HepG2 (cell line): ENCODE data around the gene SAPCD1. TPM values are rescaled to one million over a fixed set of nuclear protein-coding genes. Genes with fewer than 3 reads are reported as not detected.
A peak's percentile ranks its signal among the peaks of the same experiment; 100 is the strongest.

Experiments
- ATAC-seq: fragments of 200-7000 bp; cut with Tn5 transposase; 3 replicates; pipeline ENCODE4 v1.9.1; 2020; ENCODE audit warnings: mild to moderate bottlenecking, moderate library complexity
- BruUV-seq: library from RNA; stranded (reverse); fragments of 400-500 nt; replicated peaks from 2 replicates; lab custom pipeline; 2021; lab: Mats Ljungman, UMichigan
- CTCF ChIA-PET: fragments of 300-600 bp; formaldehyde crosslinking; extraction: SDS; loops from one replicate; lab custom pipeline; 2021; ENCODE audit warnings: low total read pairs, inconsistent platforms, low intra/inter-chr PET ratio; lab: Yijun Ruan, JAX
- POLR2A ChIA-PET: fragments of 350-600 bp; sonication (Branson Sonifier 250); formaldehyde crosslinking; loops from one replicate; lab custom pipeline; 2020; ENCODE audit warnings: antibody characterized with exemption, inconsistent platforms; lab: Yijun Ruan, JAX
- DNase-seq: peaks from one replicate; pipeline ENCODE4 v3.0.0-alpha.2; 2015; ENCODE audit warnings: low spot score
- FAIRE-seq: peaks from 3 replicates; lab custom pipeline; 2011; peaks lifted over from hg19 to GRCh38; lab: Jason Lieb, UNC
- H2AFZ ChIP-seq: one replicate; pipeline ENCODE4 v1.6.1; 2011; ENCODE audit warnings: low read length, inconsistent platforms
- H3K27ac ChIP-seq: fragments of 300-600 bp; 3 replicates; pipeline ENCODE4 v1.8.0; 2011; ENCODE audit warnings: mixed run types, mild to moderate bottlenecking, mixed read lengths, low read length, inconsistent platforms; ENCODE audit not compliant: insufficient read depth; ENCODE audit errors: extremely low read length
- H3K27me3 ChIP-seq, 2 experiments: fragments of 200-600 bp in 1 of 2; 2 replicates in 1 of 2; 3 replicates in 1 of 2; pipeline versions ENCODE4 v1.6.0 to v1.8.0; 2011; ENCODE audit warnings: low read length in 2 of 2, mild to moderate bottlenecking in 2 of 2, moderate library complexity in 2 of 2, inconsistent platforms in 1 of 2; ENCODE audit not compliant: insufficient read depth in 2 of 2, control insufficient read depth in 1 of 2
- H3K36me3 ChIP-seq, 2 experiments: fragments of 200-600 bp in 1 of 2; replicated peaks in 1 of 2; 2 replicates in 1 of 2; 3 replicates in 1 of 2; pipeline versions ENCODE4 v1.5.1 to v1.8.0; 2011; ENCODE audit warnings: low read length in 2 of 2, inconsistent platforms in 1 of 2; ENCODE audit not compliant: insufficient read depth in 2 of 2, control insufficient read depth in 1 of 2
- H3K4me1 ChIP-seq: 2 replicates; pipeline ENCODE4 v1.5.1; 2012; ENCODE audit warnings: low read length, inconsistent platforms; ENCODE audit not compliant: insufficient read depth
- H3K4me2 ChIP-seq: 2 replicates; pipeline ENCODE4 v1.6.0; 2011; ENCODE audit warnings: low read depth, low read length, inconsistent platforms
- H3K4me3 ChIP-seq, 3 experiments: fragments of 200-600 bp in 1 of 3; sonication (generic), shearing (Covaris generic) in 1 of 3; replicated peaks in 1 of 3; 2 replicates each; pipeline ENCODE4 v1.5.1; 2011 to 2016; ENCODE audit warnings: low read length in 3 of 3, inconsistent platforms in 2 of 3, low read depth in 2 of 3, mild to moderate bottlenecking in 2 of 3, control low read depth in 1 of 3, mixed read lengths in 1 of 3; ENCODE audit not compliant: insufficient read depth in 1 of 3
- H3K79me2 ChIP-seq: one replicate; pipeline ENCODE4 v1.6.1; 2011; ENCODE audit warnings: low read length, inconsistent platforms; ENCODE audit not compliant: insufficient read depth
- H3K9ac ChIP-seq: 2 replicates; pipeline ENCODE4 v1.6.0; 2011; ENCODE audit warnings: mild to moderate bottlenecking, low read depth, low read length, inconsistent platforms; ENCODE audit not compliant: insufficient read depth
- H3K9me3 ChIP-seq: 2 replicates; pipeline ENCODE4 v1.5.1; 2012; ENCODE audit warnings: mild to moderate bottlenecking, low read length
- H4K20me1 ChIP-seq: 2 replicates; pipeline ENCODE4 v1.6.0; 2011; ENCODE audit warnings: inconsistent platforms, mild to moderate bottlenecking, low read length, moderate library complexity; ENCODE audit not compliant: insufficient read depth
- CCAR2 ChIP-seq: fragments of 200-400 bp; formaldehyde crosslinking; optimal IDR thresholded peaks from 2 replicates; pipeline ENCODE3; 2018; ENCODE audit warnings: low read depth, mild to moderate bottlenecking, low read length, moderate library complexity
- FIP1L1 ChIP-seq: fragments of 200-400 bp; formaldehyde crosslinking; IDR thresholded peaks from 2 replicates; pipeline ENCODE4 v1.6.1; 2018; ENCODE audit warnings: low read depth, mild to moderate bottlenecking, low read length, moderate library complexity, borderline replicate concordance; ENCODE audit not compliant: insufficient read depth
- GMEB1 ChIP-seq: sonication (generic); formaldehyde crosslinking; IDR thresholded peaks from 2 replicates; pipeline ENCODE4 v1.5.1; 2020; ENCODE audit warnings: missing genetic modification reagents, mild to moderate bottlenecking, borderline replicate concordance
- HMGA1 ChIP-seq: sonication (generic); formaldehyde crosslinking; conservative IDR thresholded peaks from 2 replicates; pipeline ENCODE4 v1.4.0; 2020; ENCODE audit warnings: missing genetic modification reagents
- MEF2D ChIP-seq: sonication (generic); formaldehyde crosslinking; IDR thresholded peaks from 2 replicates; pipeline ENCODE4 v1.5.1; 2020; ENCODE audit warnings: mild to moderate bottlenecking, missing genetic modification reagents
- NR0B2 ChIP-seq: sonication (generic); formaldehyde crosslinking; IDR thresholded peaks from 2 replicates; pipeline ENCODE4 v1.4.0; 2020; ENCODE audit warnings: mild to moderate bottlenecking, missing genetic modification reagents
- NR2C2 ChIP-seq: sonication (generic); formaldehyde crosslinking; IDR thresholded peaks from 2 replicates; pipeline ENCODE4 v1.4.0; 2020; ENCODE audit warnings: missing genetic modification reagents, mild to moderate bottlenecking, moderate library complexity, borderline replicate concordance
- PCBP2 ChIP-seq: fragments of 200-400 bp; formaldehyde crosslinking; optimal IDR thresholded peaks from 2 replicates; pipeline ENCODE3; 2018; ENCODE audit warnings: low read length, low read depth; ENCODE audit not compliant: poor library complexity, severe bottlenecking
- PHF8 ChIP-seq: sonication (generic); formaldehyde crosslinking; IDR thresholded peaks from 2 replicates; pipeline ENCODE4 v1.5.0; 2020; ENCODE audit warnings: missing genetic modification reagents
- POLR2G ChIP-seq: fragments of 200-400 bp; formaldehyde crosslinking; IDR thresholded peaks from 2 replicates; pipeline ENCODE4 v1.6.1; 2018; ENCODE audit warnings: mild to moderate bottlenecking, low read depth, low read length, moderate library complexity
- REXO4 ChIP-seq: sonication (generic); formaldehyde crosslinking; IDR thresholded peaks from 2 replicates; pipeline ENCODE4 v1.8.0; 2022; ENCODE audit warnings: missing genetic modification reagents, mild to moderate bottlenecking, borderline replicate concordance
- ZC3H13 ChIP-seq: sonication (generic); formaldehyde crosslinking; IDR thresholded peaks from 2 replicates; pipeline ENCODE4 v1.8.1; 2023; ENCODE audit warnings: mild to moderate bottlenecking, missing genetic modification reagents, moderate library complexity
- ZNF280D ChIP-seq: sonication (generic); formaldehyde crosslinking; IDR thresholded peaks from 2 replicates; pipeline ENCODE4 v1.5.1; 2020; ENCODE audit warnings: mild to moderate bottlenecking, missing genetic modification reagents
- ZNF724P ChIP-seq: sonication (generic); formaldehyde crosslinking; IDR thresholded peaks from 2 replicates; pipeline ENCODE4 v1.8.0; 2022; ENCODE audit warnings: missing genetic modification reagents, borderline replicate concordance
- ZNF883 ChIP-seq: sonication (generic); formaldehyde crosslinking; IDR thresholded peaks from 2 replicates; pipeline ENCODE4 v1.5.1; 2020; ENCODE audit warnings: mild to moderate bottlenecking, missing genetic modification reagents; ENCODE audit errors: not compliant biosample characterization
- WGBS: methylation state at CpG from one replicate; pipeline ENCODE4 v1.1.6; 2017; ENCODE audit warnings: low lambda C conversion rate; 5-methylcytosine and 5-hydroxymethylcytosine counted together
- in situ Hi-C: cut with HindIII; loops from 2 replicates; pipeline ENCODE4 v1.10.0; 2017; ENCODE audit warnings: low pct_unique_long_range_greater_than_20kb; ENCODE audit not compliant: extremely low pct_ligation_motif_present
- intact Hi-C: fragments of 100-400 bp; cut with micrococcal nuclease; formaldehyde crosslinking; loops from one replicate; pipeline ENCODE4 v1.10.0; 2022; ENCODE audit not compliant: unreplicated experiment
- polyA plus RNA-seq, 8 experiments: library from polyadenylated mRNA; depleted of rRNA in 3 of 8; stranded (reverse) in 7 of 8; unstranded in 1 of 8; fragments of >200 nt; fragmentation: Illumina TruSeq in 4 of 8; extraction: Trizol in 4 of 8; gene quantifications; 2 replicates each; pipeline versions ENCODE4 v1.2.1 to v1.2.3, GENCODE V29; 2011 to 2016; ENCODE audit warnings: low read depth in 4 of 8, missing spikeins in 1 of 8, mixed read lengths in 1 of 8; ENCODE audit not compliant: insufficient read depth in 1 of 8
- total RNA-seq, 5 experiments: library from RNA; depleted of rRNA; stranded (reverse); fragments of >200 nt; fragmentation: Illumina TruSeq; extraction: Trizol; gene quantifications; 2 replicates each; pipeline ENCODE4 v1.2.3, GENCODE V29; 2016; ENCODE audit warnings: low read depth in 1 of 5

SAPCD1 gene
- total and polyA plus RNA-seq, 2 of the 13 experiments (the other 11 are each of a cell fraction or from before 2014, with no cell fraction given): 2.5 to 3.9 TPM

- Histone ChIP-seq H3K27me3 (no peaks in the 10 kb centered on the region; a peak in 1 of 5 replicates), H4K20me1 (peaks cover 33% of the 10 kb centered on the region; the same call in 1 of the 2 replicates), H3K79me2 (peaks cover 41% of the 10 kb centered on the region), H2AFZ (no peak overlapping the region), H3K4me3 (peak overlapping the region; percentile 14 to 92 (median 71); a peak in 5 of 6 replicates), H3K4me1 (peaks cover 77% of the 10 kb centered on the region), H3K9me3 (no peaks in the 10 kb centered on the region), H3K27ac (peak overlapping the region; percentile 99), H3K9ac (peak overlapping the region; percentile 98), H3K36me3 (peaks cover 19 to 42% of the 10 kb centered on the region in 2 experiments), H3K4me2 (peak overlapping the region; percentile 98)
- POLR2A ChIA-PET: interaction anchor here (1.8 to 11.3 kb wide), 5 partner anchors 13 to 62 kb away, joined by 4 to 279 read pairs (median 66); partner anchors contain the start of genes VARS1 and VWA7
- intact Hi-C loops: no loop called here
- DNase-seq (no peak), FAIRE-seq (no peak), ATAC-seq (no peak)
- CTCF ChIA-PET: interaction anchor here (1.3 kb wide), 1 partner anchor 36 kb away, joined by 3 read pairs; no protein-coding TSS in a partner anchor
- in situ Hi-C loops: loop anchor here (5.0 kb wide), 1 partner anchor 34 kb away; no protein-coding TSS in a partner anchor
- WGBS: 92% methylated on average over 4 of the region's 4 CpGs
- TF ChIP-seq FIP1L1: 0 out of 2 replicates have a peak, but pooled peaks have one; percentile 55
- no peak for TF ChIP-seq ZNF883 (CRISPR knock-in tag)
- 0 out of 2 replicates have a peak, but pooled peaks have one; percentile 24 for TF ChIP-seq ZNF724P
- 0 out of 2 replicates have a peak, but pooled peaks have one; percentile 14 for TF ChIP-seq NR0B2
- no peak for TF ChIP-seq ZC3H13 (CRISPR knock-in tag)
- TF ChIP-seq GMEB1 (CRISPR knock-in tag): 0 out of 2 replicates have a peak, but pooled peaks have one; percentile 6
- no peak for TF ChIP-seq NR2C2 (CRISPR knock-in tag)
- no peak for TF ChIP-seq HMGA1 (CRISPR knock-in tag)
- TF ChIP-seq REXO4 (CRISPR knock-in tag): no peak
- TF ChIP-seq PHF8 (CRISPR knock-in tag): 0 out of 2 replicates have a peak, but pooled peaks have one; percentile 12
- 0 out of 2 replicates have a peak, but pooled peaks have one; percentile 25 for TF ChIP-seq POLR2G
- TF ChIP-seq CCAR2: no peak
- 0 out of 2 replicates have a peak, but pooled peaks have one; percentile 13 for TF ChIP-seq MEF2D (CRISPR knock-in tag)
- TF ChIP-seq ZNF280D (CRISPR knock-in tag): peak; percentile 44; the same call in 1 of the 2 replicates
- peak; percentile 65 for TF ChIP-seq PCBP2
- BruUV-seq: no TSS peak
Observed at GRCh38 chr6:31733734-31734133, 28.7 kb upstream of the SAPCD1 start.
